HCEC 1CT (cell line): ENCODE results near the gene CPLX1.

ENCODE experiments used
- DNase-seq: peaks from one replicate; pipeline ENCODE4 v3.0.0-alpha.2; 2017

CPLX1 gene

DNA sequence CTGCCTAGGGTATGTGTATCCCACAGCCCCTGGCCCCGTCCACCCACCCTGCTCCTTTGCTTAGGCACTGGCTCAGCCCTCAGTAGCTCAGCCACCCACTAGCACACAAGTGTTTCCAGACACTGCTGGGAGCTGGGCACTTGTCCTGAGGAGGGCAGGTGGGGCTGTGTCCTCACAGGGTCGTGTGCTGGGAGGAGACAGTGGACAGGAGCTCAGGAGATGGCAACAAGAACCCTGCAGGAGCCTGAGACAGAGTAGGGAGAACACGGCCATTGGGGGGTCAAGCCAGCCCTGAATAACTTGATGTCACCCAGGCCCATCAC, 5.5 kb upstream of the CPLX1 start:
- no peak for DNase-seq

- no peak for DNase-seq
Observed at GRCh38 chr4:830601-831482, 4.9 kb upstream of the CPLX1 start.

- no peak for DNase-seq
Observed at GRCh38 chr4:829761-830600, 4.1 kb upstream of the CPLX1 start.

DNA sequence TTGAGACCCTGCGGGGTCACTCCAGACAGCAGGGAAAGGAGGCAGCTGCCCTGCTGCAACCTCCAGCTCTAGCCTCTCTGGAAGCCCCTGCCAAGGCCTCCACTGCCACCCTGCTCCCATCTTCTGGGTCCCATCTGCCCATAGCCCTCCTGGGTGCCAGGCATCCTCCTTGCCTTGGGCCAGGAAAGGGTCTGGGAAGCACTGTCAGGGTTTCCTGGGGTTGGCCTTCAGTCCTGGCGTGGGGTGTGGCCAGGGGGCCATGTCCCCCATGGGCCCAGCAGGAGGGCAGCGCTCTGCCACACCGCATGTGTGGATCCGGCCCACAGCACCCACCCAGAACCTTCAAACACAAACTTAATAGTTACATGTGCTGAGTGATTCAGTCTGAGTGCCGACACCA, 3.4 kb upstream of the CPLX1 start:
- DNase-seq, result no peak

DNA sequence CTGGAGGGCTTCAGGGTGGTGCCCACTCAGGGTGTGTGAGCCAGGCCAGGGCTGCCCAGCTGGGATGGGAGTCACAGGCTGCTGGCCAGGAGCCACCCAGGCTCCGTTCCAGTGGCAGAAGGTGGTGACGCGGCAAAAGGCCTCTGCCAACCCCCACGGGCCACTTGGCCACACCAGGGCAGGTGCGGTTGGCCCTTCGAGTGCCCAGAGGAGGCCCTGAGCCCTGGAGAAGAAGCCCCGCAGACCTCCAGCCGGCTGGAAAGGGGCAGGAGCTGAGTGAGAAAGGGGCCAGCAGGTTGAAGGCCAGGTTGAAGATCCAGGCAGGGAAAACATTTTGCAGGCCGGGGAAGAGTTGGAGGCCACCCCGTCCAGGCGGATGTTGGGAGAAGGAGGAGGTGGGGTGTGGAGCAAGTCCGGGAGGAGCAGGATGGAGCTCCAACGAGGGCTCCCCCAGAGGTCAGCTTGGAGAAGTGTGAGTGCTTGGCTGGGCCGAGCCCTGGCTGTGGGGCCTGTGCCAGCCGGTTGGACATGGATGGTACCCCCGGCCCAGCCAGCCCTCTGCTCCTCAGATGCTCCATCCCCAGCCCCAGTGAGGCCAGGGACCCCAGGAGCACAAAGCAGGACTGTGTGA, 2.8 kb upstream of the CPLX1 start:
- peak; percentile 18 for DNase-seq

DNA sequence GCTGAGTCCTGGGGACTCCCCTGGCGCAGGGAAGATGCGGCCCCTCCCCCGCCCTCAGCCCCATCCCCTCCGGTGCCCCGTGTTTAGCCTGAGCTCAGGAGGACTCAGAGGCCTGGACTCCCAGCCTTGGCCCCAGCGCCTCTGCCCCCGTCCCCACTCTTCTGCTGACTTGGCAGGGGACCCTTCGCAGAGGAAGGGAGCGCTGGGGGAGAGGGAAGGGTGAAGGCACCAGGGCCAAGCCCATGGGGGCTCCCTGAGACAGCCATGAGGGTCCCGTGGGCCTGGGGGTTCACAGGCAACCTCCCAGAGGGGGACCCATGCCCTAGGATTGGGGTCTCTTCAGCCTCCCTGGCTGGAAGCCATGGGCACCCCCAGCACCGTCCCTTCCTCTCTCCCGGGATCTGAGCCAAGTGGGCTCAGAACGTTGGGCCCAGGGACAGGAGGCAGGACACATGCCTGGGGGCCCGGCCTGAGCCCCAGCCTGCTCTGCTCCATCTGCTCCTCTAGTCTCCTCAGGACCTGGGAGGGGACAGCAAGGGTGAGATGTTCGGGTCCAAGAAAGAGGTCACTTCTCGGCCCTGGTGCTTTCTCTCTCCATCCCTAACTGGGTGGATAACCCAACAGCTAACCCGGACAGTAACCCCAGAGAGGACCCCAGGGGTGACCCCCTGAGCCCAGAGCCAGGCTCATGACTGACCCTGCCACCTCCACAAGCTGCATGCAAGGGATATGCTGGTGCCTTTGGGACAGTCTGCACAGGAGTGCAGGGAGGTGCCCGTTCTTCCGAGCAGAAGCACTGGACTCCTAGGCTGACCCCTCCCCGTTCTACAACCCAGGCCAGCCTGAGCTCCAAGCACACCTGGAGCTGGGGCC, 1.5 kb upstream of the CPLX1 start:
- no peak for DNase-seq

DNA sequence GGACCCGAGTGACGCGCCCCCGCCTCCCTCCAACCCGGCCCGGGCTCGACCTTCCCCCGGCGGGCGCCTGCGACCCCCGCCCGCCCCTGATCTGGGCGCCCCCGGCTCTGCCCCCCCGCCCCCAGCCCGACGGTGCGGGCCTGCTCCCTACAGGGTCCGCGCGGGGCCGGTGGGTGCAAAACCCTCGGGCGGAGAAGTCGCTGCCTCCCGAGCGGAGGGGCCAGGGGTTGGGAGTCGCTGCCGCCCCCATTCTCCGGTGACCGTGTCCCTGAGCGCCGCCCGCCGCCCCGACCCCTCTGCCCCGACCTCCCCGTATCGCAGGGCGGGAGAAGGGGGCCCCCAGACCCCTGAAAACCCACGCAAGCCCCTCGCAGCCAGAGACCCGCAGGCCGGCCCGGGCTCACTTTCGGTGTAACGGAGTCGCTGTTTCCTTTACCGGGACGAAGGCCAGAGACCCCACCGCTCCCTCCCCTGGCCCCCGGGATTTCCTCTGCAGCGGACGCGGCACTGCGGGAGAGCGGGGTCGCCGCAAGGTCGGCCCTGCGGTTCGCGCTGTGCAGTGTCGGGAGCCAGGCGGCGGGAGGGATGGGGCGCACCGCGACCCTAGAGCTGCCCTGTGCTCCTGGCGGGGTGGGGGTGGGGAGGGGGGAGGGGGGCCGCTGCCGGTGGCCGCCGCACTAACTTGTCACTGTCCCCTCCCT, 729 bp upstream of the CPLX1 start:
- no peak for DNase-seq

DNA sequence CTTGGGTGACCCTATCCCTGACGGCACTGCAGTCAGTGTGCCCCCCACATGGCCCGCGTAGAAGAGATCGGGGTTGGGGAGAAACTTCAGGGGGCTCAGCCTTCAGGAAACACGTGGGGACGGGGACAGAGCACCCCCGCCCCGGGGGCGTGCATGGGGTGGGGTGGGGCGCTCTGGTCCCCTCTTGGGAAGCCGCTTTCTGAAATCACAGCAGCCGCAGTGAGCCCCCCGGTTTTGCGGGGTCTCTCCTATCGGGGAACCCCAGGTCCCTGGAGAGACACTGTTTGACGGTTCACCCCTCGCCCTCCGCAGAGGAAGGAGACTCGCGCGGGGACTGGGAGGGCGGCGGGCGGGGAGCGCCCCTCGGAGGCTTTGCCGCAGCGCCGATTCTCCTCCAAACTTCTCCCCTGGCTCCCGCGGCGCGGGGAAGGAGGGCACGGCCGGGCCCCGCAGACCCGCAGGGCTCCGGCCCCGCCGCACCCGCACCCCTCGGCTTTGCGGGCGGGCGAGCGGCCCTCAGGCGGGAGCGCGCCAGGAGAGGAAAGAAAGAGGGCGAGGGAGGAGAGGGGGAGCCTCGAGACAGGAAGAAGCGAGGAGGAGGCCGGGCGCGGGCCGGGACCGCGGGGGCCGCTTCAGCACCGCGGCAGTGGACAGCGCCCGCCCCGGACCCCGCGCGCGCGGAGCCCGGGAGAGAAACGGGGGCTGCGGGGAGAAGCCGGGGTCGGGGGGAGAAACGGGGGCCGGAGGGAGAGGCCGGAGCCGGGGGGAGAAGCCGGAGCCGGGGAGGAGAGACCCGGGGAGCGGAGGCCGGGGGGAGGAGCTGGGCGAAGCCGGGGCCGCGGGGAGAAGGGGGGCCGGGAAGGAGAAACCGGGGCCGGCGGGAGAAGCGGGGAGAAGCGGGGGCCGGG, 612 bp downstream of the CPLX1 start:
- no peak for DNase-seq

DNA sequence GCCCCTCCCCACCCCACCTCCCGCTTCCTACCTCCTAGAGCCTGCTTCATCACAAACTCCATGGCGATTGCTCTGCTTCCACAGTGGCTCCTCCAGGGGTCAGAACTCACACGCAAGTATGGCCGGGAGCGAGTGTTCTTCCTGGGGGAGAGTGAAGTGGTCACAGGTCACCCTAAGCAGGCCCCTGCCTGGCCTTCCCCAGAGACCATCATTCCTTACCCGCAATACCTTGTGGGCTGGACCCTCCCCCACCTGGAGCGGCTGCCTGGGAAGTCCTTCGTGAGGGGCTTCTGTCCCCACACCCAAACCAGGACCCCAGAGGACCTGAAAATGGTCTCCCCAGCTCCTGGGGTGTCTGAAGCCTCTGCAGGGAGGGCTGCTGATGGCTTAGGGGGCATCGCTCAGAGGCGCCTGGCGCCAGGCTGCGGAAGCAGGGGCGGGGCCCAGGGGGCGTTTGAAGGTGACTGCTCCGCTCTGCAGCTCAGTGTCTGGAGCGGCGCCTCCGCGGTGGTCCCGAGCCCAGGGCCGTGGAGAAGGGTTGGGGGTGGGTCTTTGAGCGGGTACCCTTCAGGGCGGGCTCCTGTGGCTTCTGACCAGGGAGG, 1.4 kb downstream of the CPLX1 start:
- DNase-seq, result no peak

GRCh38 chr4:823761-824460, 2.0 kb downstream of the CPLX1 start:
- DNase-seq, result no peak

DNA sequence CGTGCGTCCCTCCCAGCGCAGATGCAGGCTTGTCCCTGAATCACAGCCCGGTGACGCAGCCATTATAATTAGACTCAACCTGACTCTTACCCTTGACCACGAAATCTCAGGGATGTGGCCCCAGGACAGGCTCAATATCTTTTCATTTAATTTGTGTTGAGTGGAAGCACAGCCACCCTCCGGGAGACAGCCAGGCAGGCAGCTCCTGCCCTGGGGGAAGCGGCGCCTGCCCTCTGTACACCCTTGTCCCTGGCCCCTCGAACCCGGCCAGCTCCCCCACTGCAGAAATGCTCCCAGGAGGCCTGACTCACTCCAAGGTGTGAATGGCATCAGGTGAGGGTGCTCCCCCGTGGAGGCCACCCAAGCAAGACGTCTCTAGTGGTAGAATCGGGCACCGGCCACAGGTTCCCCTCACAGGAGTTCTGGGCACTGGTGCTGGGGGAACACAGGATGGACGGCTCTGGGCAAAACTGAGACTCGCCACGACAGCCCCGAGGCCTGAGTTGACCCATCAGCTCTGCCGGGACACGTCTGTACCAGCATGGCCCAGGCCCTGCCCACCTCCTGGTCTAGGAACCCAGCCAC, 2.7 kb downstream of the CPLX1 start:
- DNase-seq, result no peak

GRCh38 chr4:822361-823175, 3.4 kb downstream of the CPLX1 start:
- no peak for DNase-seq

DNA sequence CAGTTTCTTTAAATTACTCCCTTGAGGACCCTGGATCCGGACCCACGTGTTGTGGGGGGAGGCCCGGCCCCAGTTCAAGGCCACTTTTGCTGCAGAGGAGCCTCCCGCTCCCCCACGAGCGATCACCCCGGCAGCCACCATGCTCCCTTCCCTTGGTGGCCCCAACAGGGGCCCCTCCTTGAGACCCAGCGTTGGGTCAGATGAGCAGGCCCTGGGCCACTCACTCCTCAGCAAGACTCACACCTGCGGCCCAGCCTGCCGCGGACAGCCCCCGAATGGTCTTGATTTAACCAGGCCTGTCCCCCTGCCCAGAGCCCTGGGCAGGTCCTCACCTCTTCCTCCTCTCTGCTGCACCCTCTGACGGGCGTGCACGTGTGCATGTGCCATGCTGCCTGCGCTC, 4.3 kb downstream of the CPLX1 start:
- no peak for DNase-seq

GRCh38 chr4:821181-821591, 4.7 kb downstream of the CPLX1 start:
- DNase-seq, result no peak

DNA sequence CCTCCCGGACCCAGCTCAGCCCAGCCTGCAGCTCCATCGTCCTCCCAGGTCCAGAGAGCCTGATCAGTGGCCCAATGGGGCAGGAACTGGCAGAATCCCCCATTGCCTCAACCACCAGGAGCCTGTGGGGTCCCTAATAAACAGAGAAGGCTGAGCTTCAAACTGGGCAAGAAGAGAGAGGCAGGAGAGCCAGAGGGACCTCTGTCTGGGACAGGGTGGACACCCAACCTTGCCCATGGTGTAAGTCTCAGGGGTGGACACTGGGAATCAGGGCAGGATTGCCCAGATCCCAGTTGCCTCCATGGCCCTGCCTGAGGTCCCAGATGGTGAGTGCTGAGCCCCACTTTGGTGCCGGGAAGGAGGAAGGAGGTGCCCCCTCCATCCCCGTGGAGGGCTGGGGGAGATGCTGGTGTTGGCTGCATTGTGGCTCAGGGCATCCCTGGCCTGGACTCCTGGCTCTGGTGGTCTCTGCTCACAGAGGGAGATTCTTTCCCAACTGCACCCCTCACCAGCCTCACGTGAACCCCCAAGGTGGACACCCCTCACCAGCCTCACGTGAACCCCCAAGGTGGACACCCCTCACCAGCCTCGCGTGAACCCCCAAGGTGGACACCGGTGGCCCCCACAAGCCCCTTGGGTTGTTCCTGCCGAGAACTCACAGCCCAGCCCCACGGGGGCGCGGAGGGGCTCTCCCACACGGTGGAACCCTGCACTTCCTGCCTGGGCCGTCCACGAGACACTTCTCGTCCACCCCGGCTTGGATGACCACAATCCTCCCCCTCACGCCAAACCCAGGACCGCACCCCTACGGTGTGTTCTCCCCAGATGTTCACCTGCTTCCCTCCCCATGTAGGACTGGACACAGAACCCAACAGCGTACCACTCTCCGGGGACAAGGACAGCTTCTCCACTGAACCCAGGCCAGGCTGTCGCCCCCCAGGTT, 5.4 kb downstream of the CPLX1 start:
- DNase-seq, result no peak

GRCh38 chr4:819401-820229, 6.3 kb downstream of the CPLX1 start:
- no peak for DNase-seq
